HEK293 (cell line): ENCODE measurements around the gene RALY.
"Not testable (repeated sequence)": the region's sequence is repeated elsewhere in the genome, so short reads cannot be mapped to it uniquely, and the experiment has no call there.

Source experiments
- CTCF ChIA-PET: fragments of 350-600 bp; formaldehyde crosslinking; extraction: SDS; loops from one replicate; lab custom pipeline; 2021; ENCODE audit warnings: antibody characterized with exemption; lab: Yijun Ruan, JAX
- POLR2A ChIA-PET: fragments of 300-600 bp; formaldehyde crosslinking; extraction: SDS; loops from one replicate; lab custom pipeline; 2020; ENCODE audit warnings: antibody characterized with exemption, inconsistent platforms; lab: Yijun Ruan, JAX
- H3K27ac ChIP-seq: fragments of 200-500 bp; sonication (Bioruptor generic); 2 replicates; pipeline ENCODE4 v1.5.1; 2014; ENCODE audit warnings: low read depth, low read length, control low read depth, inconsistent platforms; ENCODE audit errors: extremely low read depth
- H3K36me3 ChIP-seq, 2 experiments: fragments of 200-500 bp in 1 of 2; sonication (Bioruptor generic) in 1 of 2; 1 replicate in 1 of 2; 2 replicates in 1 of 2; pipeline ENCODE4 v1.5.1; 2014 to 2017; ENCODE audit warnings: inconsistent platforms in 2 of 2, low read length in 2 of 2; ENCODE audit not compliant: control insufficient read depth in 2 of 2, insufficient read depth in 1 of 2
- H3K4me1 ChIP-seq: fragments of 200-500 bp; sonication (Bioruptor generic); 2 replicates; pipeline ENCODE4 v1.5.1; 2014; ENCODE audit warnings: mild to moderate bottlenecking, low read length, inconsistent platforms; ENCODE audit not compliant: control insufficient read depth, insufficient read depth
- H3K4me3 ChIP-seq: 2 replicates; pipeline ENCODE4 v1.5.1; 2011; ENCODE audit warnings: low read depth, mild to moderate bottlenecking, control low read depth, low read length, moderate library complexity
- H3K9me3 ChIP-seq: fragments of 200-500 bp; sonication (Bioruptor generic); 2 replicates; pipeline ENCODE4 v1.5.1; 2014; ENCODE audit warnings: low read depth, low read length, inconsistent platforms; ENCODE audit not compliant: control insufficient read depth, insufficient read depth
- KLF8 ChIP-seq: fragments of 450-650 bp; formaldehyde crosslinking; IDR thresholded peaks from 2 replicates; pipeline ENCODE4 v1.5.1; 2016; ENCODE audit warnings: missing biosample characterization, missing genetic modification characterization
- SP7 ChIP-seq: fragments of 450-650 bp; formaldehyde crosslinking; IDR thresholded peaks from 2 replicates; pipeline ENCODE4 v1.5.1; 2016; ENCODE audit warnings: missing biosample characterization, missing genetic modification characterization
- ZNF121 ChIP-seq: fragments of 450-650 bp; formaldehyde crosslinking; IDR thresholded peaks from 2 replicates; pipeline ENCODE4 v1.5.1; 2016; ENCODE audit warnings: missing biosample characterization, missing genetic modification characterization
- ZNF837 ChIP-seq: fragments of 450-650 bp; formaldehyde crosslinking; IDR thresholded peaks from 2 replicates; pipeline ENCODE4 v1.5.1; 2016; ENCODE audit warnings: missing biosample characterization, missing genetic modification characterization
- TF ChIP-seq, protein P1 (sequence below): fragments of 450-650 bp; formaldehyde crosslinking; IDR thresholded peaks from 2 replicates; pipeline ENCODE4 v1.5.0; 2017; ENCODE audit warnings: missing biosample characterization, missing genetic modification characterization, borderline replicate concordance
- TF ChIP-seq, protein P2 (sequence below): fragments of 450-650 bp; formaldehyde crosslinking; IDR thresholded peaks from 2 replicates; pipeline ENCODE4 v1.5.1; 2016; ENCODE audit warnings: missing biosample characterization, missing genetic modification characterization
- TF ChIP-seq, protein P3 (sequence below): fragments of 450-650 bp; formaldehyde crosslinking; IDR thresholded peaks from 2 replicates; pipeline ENCODE4 v1.5.1; 2016; ENCODE audit warnings: missing biosample characterization, missing genetic modification characterization
- TF ChIP-seq, protein P4 (sequence below): fragments of 450-650 bp; formaldehyde crosslinking; IDR thresholded peaks from 2 replicates; pipeline ENCODE4 v1.5.1; 2017; ENCODE audit warnings: missing biosample characterization, mild to moderate bottlenecking, missing genetic modification characterization, moderate library complexity

Gene RALY

DNA sequence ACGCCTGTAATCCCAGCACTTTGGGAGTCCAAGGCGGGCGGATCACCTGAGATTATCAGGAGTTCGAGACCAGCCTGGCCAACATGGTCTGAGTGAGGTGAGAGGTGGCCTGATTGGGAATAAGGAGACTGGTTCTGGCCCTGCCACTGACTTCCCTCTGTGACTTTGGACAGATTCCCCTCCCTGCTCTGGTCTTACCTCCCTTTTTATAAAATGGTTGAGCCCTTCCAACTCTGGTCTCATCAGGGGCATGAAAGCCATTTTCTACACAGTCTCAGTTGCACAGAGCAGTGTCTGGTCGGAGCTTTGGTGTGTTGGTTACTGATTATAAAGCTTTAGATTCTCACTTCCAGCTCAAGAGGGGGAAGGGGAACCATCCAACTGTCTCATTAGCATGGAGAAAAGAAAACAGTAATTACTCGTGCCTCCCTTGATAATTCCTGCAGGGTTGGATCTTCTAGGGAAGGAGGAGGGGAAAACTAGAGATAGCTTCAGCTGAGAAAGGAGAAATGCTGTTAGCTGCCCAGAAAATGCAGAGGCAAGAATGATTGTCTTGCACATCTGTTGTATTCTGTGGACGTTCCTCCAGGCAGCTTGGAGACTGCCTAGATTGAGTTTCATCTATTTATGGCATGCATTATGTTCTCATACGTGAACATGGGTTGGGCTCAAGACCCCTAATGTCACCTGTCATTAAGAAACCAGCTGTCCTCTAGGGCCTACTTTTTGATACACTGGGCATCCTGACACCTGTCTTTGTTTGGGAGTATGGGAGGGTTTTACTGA, 30.4 kb downstream of the RALY start:
- H3K9me3 ChIP-seq: no peaks in the 10 kb centered on the region
- H3K4me1 ChIP-seq: peaks cover 23% of the 10 kb centered on the region
- POLR2A ChIA-PET: no interaction called here
- CTCF ChIA-PET: interaction anchor here (0.7 to 1.3 kb wide), 6 partner anchors 9 to 96 kb away, joined by 3 to 4 read pairs (median 3); no protein-coding TSS in a partner anchor
- H3K36me3 ChIP-seq: no peaks in the 10 kb centered on the region
- TF ChIP-seq, protein P1, sequence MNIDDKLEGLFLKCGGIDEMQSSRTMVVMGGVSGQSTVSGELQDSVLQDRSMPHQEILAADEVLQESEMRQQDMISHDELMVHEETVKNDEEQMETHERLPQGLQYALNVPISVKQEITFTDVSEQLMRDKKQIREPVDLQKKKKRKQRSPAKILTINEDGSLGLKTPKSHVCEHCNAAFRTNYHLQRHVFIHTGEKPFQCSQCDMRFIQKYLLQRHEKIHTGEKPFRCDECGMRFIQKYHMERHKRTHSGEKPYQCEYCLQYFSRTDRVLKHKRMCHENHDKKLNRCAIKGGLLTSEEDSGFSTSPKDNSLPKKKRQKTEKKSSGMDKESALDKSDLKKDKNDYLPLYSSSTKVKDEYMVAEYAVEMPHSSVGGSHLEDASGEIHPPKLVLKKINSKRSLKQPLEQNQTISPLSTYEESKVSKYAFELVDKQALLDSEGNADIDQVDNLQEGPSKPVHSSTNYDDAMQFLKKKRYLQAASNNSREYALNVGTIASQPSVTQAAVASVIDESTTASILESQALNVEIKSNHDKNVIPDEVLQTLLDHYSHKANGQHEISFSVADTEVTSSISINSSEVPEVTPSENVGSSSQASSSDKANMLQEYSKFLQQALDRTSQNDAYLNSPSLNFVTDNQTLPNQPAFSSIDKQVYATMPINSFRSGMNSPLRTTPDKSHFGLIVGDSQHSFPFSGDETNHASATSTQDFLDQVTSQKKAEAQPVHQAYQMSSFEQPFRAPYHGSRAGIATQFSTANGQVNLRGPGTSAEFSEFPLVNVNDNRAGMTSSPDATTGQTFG (tag by site-specific recombination): no peak
- TF ChIP-seq ZNF837 (tag by site-specific recombination): no peak
- TF ChIP-seq, protein P2, sequence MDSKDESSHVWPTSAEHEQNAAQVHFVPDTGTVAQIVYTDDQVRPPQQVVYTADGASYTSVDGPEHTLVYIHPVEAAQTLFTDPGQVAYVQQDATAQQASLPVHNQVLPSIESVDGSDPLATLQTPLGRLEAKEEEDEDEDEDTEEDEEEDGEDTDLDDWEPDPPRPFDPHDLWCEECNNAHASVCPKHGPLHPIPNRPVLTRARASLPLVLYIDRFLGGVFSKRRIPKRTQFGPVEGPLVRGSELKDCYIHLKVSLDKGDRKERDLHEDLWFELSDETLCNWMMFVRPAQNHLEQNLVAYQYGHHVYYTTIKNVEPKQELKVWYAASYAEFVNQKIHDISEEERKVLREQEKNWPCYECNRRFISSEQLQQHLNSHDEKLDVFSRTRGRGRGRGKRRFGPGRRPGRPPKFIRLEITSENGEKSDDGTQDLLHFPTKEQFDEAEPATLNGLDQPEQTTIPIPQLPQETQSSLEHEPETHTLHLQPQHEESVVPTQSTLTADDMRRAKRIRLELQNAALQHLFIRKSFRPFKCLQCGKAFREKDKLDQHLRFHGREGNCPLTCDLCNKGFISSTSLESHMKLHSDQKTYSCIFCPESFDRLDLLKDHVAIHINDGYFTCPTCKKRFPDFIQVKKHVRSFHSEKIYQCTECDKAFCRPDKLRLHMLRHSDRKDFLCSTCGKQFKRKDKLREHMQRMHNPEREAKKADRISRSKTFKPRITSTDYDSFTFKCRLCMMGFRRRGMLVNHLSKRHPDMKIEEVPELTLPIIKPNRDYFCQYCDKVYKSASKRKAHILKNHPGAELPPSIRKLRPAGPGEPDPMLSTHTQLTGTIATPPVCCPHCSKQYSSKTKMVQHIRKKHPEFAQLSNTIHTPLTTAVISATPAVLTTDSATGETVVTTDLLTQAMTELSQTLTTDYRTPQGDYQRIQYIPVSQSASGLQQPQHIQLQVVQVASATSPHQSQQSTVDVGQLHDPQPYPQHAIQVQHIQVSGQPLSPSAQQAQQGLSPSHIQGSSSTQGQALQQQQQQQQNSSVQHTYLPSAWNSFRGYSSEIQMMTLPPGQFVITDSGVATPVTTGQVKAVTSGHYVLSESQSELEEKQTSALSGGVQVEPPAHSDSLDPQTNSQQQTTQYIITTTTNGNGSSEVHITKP: peak; percentile 90
- peak; percentile 64; the same call in 1 of the 2 replicates for TF ChIP-seq SP7 (tag by site-specific recombination)
- H3K4me3 ChIP-seq: no peak overlapping the region
- no peak overlapping the region; the same call in 1 of the 2 replicates for H3K27ac ChIP-seq

DNA sequence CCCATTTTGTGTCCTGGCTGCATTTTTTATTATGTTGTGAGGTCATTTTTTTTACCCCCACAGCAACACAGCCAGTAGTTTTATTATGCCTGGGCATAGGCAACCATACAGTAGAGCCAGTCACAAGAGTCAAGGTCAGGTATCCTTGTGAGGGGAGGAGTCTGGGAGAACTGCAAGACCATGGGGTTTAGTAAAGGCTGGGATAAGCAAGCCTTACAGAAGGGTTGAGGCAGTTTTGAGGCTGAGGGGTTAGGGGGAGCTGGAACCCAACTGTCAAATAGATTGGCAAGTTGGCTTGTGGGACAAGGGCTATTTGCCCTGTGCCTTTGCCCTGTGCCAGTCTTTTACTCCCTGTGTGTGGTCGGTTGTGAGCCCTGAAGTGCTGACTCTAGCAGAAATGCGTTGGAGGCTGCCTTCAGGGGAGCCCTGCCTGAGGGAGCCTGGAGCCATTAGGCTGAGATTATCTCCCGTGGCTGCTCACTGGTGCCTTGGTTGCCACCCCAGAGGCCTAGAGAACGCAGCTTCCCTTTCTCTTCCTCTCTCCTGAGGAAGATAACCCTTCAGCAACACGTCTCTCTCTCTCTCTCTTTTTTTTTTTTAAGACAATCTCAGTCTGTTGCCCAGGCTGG, 31.1 kb downstream of the RALY start:
- POLR2A ChIA-PET: no interaction called here
- Histone ChIP-seq H3K36me3 (no peaks in the 10 kb centered on the region), H3K4me1 (peaks cover 23% of the 10 kb centered on the region), H3K27ac (no peak overlapping the region), H3K9me3 (no peaks in the 10 kb centered on the region), H3K4me3 (no peak overlapping the region)
- TF ChIP-seq, protein P3, sequence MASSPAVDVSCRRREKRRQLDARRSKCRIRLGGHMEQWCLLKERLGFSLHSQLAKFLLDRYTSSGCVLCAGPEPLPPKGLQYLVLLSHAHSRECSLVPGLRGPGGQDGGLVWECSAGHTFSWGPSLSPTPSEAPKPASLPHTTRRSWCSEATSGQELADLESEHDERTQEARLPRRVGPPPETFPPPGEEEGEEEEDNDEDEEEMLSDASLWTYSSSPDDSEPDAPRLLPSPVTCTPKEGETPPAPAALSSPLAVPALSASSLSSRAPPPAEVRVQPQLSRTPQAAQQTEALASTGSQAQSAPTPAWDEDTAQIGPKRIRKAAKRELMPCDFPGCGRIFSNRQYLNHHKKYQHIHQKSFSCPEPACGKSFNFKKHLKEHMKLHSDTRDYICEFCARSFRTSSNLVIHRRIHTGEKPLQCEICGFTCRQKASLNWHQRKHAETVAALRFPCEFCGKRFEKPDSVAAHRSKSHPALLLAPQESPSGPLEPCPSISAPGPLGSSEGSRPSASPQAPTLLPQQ: no peak
- no peak for TF ChIP-seq KLF8
- TF ChIP-seq, protein P4, sequence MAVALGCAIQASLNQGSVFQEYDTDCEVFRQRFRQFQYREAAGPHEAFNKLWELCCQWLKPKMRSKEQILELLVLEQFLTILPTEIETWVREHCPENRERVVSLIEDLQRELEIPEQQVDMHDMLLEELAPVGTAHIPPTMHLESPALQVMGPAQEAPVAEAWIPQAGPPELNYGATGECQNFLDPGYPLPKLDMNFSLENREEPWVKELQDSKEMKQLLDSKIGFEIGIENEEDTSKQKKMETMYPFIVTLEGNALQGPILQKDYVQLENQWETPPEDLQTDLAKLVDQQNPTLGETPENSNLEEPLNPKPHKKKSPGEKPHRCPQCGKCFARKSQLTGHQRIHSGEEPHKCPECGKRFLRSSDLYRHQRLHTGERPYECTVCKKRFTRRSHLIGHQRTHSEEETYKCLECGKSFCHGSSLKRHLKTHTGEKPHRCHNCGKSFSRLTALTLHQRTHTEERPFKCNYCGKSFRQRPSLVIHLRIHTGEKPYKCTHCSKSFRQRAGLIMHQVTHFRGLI (tag by site-specific recombination): peak; percentile 39; the same call in 1 of the 2 replicates
- CTCF ChIA-PET: interaction anchor here (0.9 to 1.3 kb wide), 6 partner anchors 9 to 97 kb away, joined by 3 to 4 read pairs (median 4); no protein-coding TSS in a partner anchor

DNA sequence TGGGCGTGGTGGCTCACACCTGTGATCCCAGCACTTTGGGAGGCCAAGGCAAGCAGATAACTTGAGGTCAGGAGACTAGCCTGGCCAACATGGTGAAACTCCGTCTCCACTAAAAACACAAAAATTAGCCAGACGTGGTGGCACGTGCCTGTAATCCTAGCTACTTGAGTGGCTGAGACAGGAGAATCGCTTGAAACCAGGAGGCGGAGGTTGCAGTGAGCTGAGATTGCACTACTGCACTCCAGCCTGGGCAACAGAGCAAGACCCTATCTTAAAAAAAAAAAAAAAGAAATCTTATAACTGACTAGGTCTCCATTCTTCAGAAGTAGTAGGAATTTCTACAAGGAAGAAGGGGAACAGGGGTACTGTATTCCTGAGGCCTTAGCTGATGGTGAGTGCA, 34.3 kb downstream of the RALY start:
- H3K9me3 ChIP-seq, H3K4me3 ChIP-seq: not testable (repeated sequence)
- peaks cover 16% of the 10 kb centered on the region for H3K4me1 ChIP-seq
- 0 out of 2 replicates have a peak, but pooled peaks have one; percentile 58 for TF ChIP-seq ZNF121
- TF ChIP-seq, all 188 proteins: peak for 1; not testable (repeated sequence) for 187
- POLR2A ChIA-PET: interaction anchor here (0.8 kb wide), 1 partner anchor 34 kb away, joined by 6 read pairs; the partner anchor contains the start of gene RALY
- not testable (repeated sequence) for H3K27ac ChIP-seq
- H3K36me3 ChIP-seq: peaks cover 0 to 14% of the 10 kb centered on the region in 2 experiments; a peak in 2 of 3 replicates
- CTCF ChIA-PET: interaction anchor here (0.6 kb wide), 1 partner anchor 11 kb away, joined by 4 read pairs; no protein-coding TSS in a partner anchor
